Measurements from ENCODE around the gene REXO1. TPM values are rescaled to one million over a fixed set of nuclear protein-coding genes. Genes with fewer than 3 reads are reported as not detected.
A peak's percentile ranks its signal among the peaks of the same experiment; 100 is the strongest.

The REXO1 gene
- total RNA-seq, 2 experiments from 2014 or later = 46.5 to 47.5 TPM

DNA sequence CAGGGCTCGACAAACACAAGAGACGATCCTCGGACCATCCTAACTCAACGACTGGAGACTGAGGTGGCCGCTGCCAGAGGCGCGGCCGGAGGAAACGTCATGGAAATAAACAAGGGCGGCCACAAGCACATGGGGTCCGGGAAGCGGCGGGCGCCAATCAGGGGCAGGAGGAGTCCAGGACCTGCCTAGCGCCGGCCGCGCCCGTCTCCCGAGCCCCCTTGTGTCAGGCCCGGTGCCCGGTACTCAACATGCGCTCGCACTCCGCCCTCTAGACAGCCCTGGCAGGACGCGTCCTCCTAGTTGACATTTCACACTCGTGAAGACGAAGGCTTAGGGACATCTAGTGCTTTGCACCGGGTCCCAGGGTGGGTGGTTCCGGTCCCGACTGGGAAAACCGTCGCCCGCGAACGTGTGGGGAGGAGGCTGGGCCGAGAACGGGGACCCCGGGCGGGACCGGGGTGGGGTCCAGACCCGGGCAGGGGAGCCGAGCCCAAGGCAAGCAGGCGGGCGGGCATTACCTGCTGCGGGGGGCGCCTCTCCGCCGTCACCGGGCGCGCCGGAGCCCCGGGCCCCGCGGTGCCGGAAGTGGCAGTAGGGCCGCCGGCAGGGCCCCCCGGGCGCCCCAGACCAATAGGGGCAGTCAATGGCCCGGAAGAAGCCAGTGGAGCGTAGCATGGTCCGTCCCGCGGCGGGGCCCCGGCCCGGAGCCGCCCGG lies 442 bp downstream of the REXO1 start:
- DNase-seq = peak; percentile 47
- H3K9me3 Mint-ChIP-seq = no peaks in the 10 kb centered on the region
- peak overlapping the region; percentile 88 for H3K27ac Mint-ChIP-seq
- H3K27me3 Mint-ChIP-seq = no peaks in the 10 kb centered on the region
- CTCF ChIA-PET = interaction anchor here (1.1 to 1.9 kb wide), 2 partner anchors 9 to 10 kb away, joined by 4 to 7 read pairs; no protein-coding TSS in a partner anchor
- POLR2A ChIA-PET = interaction anchor here (1.9 to 2.0 kb wide), 2 partner anchors 9 to 10 kb away, joined by 8 to 9 read pairs; no protein-coding TSS in a partner anchor
- H3K36me3 Mint-ChIP-seq (ENCODE audit: low read depth) = no peaks in the 10 kb centered on the region
- peak overlapping the region; percentile 87 for H3K4me3 Mint-ChIP-seq
- peaks cover 48% of the 10 kb centered on the region for H3K4me1 Mint-ChIP-seq

DNA sequence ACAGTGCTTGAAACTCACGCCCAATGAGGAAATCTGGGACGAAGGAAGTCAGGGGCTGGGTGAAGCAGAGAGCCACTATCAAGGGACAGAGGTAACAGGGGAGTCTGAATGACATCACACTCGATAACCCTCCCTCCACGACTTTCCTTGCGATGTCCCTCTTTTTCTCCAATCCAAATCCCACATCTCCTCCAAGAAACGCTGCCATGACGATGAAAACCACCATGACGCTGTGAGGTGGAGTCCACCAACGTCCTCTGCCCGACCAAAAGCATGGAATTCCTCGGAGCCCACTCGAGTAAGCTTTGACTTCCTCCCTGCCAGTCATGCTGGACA lies 967 bp downstream of the REXO1 start:
- ChIA-PET CTCF (interaction anchor here (1.1 to 2.0 kb wide), 2 partner anchors 8 to 10 kb away, joined by 4 to 8 read pairs; no protein-coding TSS in a partner anchor), POLR2A (interaction anchor here (1.9 to 2.0 kb wide), 2 partner anchors 9 to 10 kb away, joined by 8 to 9 read pairs; no protein-coding TSS in a partner anchor)
- Mint-ChIP-seq H3K36me3 (ENCODE audit: low read depth) (no peaks in the 10 kb centered on the region), H3K27me3 (no peaks in the 10 kb centered on the region), H3K27ac (peak overlapping the region; percentile 88), H3K9me3 (no peaks in the 10 kb centered on the region), H3K4me3 (peak overlapping the region; percentile 87), H3K4me1 (peaks cover 47% of the 10 kb centered on the region)
- DNase-seq = no peak

DNA sequence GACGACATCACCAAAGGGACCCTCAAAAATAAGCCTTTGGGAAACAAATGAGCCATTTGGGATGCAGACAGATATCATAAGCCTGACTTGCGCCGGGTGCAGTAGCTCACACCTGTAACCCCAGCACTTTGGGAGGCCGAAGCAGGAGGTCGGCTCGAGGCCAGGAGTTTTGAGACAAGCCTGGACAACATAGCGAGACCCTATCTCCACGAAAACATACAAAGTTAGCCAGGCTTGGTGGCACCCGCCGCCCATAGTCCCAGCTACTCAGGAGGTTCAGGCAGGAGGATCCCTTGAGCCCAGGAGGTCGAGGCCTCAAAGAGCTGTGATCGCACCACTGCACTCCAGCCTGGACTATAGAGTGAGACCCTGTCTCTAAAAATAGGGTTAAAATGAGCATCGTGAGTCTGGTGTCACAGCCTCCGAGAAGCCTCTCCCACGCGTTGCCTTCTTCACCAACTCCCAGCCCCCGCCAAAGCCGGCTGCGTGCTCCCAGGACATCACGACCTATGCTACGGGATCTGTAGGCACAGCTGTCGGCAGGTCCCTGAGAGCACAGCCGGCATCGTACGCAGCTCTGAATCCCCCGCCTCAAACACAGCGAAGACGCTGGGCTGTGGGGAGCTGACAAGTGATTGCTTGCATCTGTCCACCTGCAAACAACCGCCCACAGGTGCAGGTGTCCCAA lies 1.6 kb downstream of the REXO1 start:
- Mint-ChIP-seq H3K4me1 (peaks cover 44% of the 10 kb centered on the region), H3K27me3 (no peaks in the 10 kb centered on the region), H3K36me3 (ENCODE audit: low read depth) (no peaks in the 10 kb centered on the region), H3K4me3 (peak overlapping the region; percentile 87), H3K9me3 (no peaks in the 10 kb centered on the region), H3K27ac (peak overlapping the region; percentile 88)
- ChIA-PET POLR2A (interaction anchor here (1.9 to 2.0 kb wide), 2 partner anchors 9 to 10 kb away, joined by 8 to 9 read pairs; no protein-coding TSS in a partner anchor), CTCF (interaction anchor here (0.6 to 2.0 kb wide), 3 partner anchors 8 to 172 kb away, joined by 3 to 8 read pairs (median 4); no protein-coding TSS in a partner anchor)
- DNase-seq = no peak

DNA sequence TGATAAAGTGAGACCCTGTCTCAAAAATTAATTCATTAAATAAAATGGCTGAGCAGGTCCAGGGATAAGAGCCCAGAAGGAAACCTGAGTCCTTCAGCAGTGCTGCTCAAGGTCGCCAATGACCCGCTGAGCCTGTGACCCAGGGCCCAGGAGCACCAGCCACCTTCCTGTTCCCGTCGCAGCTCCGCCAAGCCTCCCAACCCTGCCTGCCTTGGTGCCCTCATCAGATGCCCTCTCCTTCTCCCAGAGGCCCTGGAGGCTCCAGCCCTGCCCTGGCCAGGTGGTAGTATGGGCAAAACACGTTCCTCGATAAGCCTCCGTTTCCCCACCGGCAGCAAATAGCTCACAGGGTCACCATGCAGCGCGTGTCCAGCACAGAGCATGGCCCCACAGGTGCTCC lies 2.6 kb downstream of the REXO1 start:
- H3K4me1 Mint-ChIP-seq = peaks cover 40% of the 10 kb centered on the region
- POLR2A ChIA-PET = interaction anchor here (1.3 to 2.0 kb wide), 3 partner anchors 8 to 20 kb away, joined by 4 to 9 read pairs (median 8); no protein-coding TSS in a partner anchor
- CTCF ChIA-PET = interaction anchor here (2.0 kb wide), 1 partner anchor 8 kb away, joined by 8 read pairs; no protein-coding TSS in a partner anchor
- H3K9me3 Mint-ChIP-seq = no peaks in the 10 kb centered on the region
- no peak for DNase-seq
- H3K36me3 Mint-ChIP-seq (ENCODE audit: low read depth) = no peaks in the 10 kb centered on the region
- H3K4me3 Mint-ChIP-seq = no peak overlapping the region
- H3K27me3 Mint-ChIP-seq = no peaks in the 10 kb centered on the region
- H3K27ac Mint-ChIP-seq = no peak overlapping the region

DNA sequence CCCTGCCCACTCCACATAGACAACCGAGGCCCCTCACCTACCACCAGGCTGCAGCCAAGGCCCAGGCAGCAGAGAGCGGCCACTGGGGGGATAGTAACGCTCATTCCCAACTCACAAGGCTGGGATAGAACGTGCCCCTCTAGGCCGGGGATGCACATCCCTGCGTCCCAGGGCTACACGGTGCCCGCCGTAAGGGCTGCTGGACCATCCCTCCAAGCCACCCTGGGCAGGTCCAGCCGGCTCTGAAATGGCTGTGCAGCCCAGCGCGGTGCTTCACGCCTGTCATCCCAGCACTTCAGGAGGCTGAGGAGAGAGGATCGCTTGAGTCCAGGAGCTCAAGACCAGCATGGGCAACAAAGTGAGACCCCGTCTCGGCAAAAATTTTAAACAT lies 3.2 kb downstream of the REXO1 start:
- no peak for DNase-seq
- Mint-ChIP-seq H3K36me3 (ENCODE audit: low read depth) (no peaks in the 10 kb centered on the region), H3K4me1 (peaks cover 38% of the 10 kb centered on the region), H3K27me3 (no peaks in the 10 kb centered on the region), H3K27ac (no peak overlapping the region), H3K4me3 (no peak overlapping the region), H3K9me3 (no peaks in the 10 kb centered on the region)
- POLR2A ChIA-PET = interaction anchor here (1.3 kb wide), 1 partner anchor 19 kb away, joined by 4 read pairs; no protein-coding TSS in a partner anchor
- CTCF ChIA-PET = no interaction called here

DNA sequence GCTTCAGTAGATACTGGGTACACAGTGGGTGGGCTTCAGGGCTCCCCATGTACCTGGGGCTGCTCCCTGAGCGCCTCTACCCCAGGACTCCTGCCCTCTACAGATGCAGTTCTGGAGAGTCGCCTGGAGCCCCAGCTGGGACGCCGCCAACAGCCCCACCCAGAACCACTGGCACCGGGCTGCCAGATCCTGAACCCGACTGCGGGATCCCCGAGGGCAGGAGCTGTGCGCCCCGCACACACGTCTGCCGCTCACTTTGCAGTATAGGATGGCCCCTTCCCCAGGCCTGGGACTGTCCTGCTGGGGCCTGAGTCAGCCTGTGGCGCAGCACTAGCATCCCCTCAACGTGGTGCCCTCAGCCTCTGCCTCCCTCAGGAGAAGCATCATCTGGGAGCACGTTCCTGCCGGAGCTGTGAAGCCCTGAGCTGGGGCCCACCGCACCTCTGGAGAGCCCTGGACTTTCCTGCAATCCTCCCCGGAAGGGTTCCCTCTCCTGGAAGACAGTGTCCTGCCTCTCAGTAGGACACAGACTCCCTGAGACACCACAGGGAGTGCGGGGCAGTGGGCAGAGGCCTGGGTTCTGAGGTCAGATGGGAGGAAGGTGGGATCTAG lies 3.7 kb downstream of the REXO1 start:
- CTCF ChIA-PET = no interaction called here
- H3K4me3 Mint-ChIP-seq = no peak overlapping the region
- POLR2A ChIA-PET = interaction anchor here (1.3 kb wide), 1 partner anchor 19 kb away, joined by 4 read pairs; no protein-coding TSS in a partner anchor
- no peaks in the 10 kb centered on the region for H3K9me3 Mint-ChIP-seq
- no peaks in the 10 kb centered on the region for H3K27me3 Mint-ChIP-seq
- no peak overlapping the region for H3K27ac Mint-ChIP-seq
- H3K36me3 Mint-ChIP-seq (ENCODE audit: low read depth) = no peaks in the 10 kb centered on the region
- peaks cover 34% of the 10 kb centered on the region for H3K4me1 Mint-ChIP-seq
- DNase-seq = no peak

DNA sequence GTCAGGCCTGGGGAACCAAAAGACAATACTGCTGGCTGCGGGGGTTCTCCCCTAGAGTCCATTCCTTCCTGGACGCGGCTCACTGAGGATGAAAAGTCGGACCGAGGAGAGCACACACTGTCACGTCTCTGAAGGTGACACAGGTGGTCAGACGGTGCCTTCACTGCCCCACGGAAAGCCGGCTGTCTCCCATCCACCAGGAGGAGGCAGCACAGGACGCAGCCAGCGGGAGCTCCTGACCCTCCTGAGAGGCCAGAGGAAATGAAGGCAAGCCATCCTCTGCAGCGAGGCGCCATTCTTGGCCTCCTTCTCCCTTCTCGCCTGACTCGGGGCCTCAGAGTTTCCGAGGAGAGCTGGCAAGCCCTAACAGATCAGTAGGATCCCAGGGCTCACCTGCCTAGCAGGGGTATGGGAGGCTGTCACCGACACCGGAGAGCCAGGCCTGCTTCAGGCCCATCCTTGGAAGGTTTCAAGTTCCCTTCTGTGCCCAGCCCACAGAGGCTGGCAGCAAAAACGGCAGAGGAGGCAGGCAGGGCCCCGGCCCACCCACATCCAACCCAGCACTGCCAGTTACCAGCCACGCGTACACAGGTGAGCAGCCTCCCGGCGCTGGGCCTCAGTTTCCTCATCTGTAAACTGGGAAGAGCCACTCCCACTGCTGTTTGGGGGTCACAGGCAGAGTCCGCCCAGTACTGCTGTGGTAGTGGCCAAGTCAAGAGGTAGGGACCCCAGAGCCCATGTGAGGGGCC lies 4.5 kb downstream of the REXO1 start:
- Mint-ChIP-seq H3K4me1 (peaks cover 28% of the 10 kb centered on the region), H3K4me3 (no peak overlapping the region), H3K27me3 (no peaks in the 10 kb centered on the region), H3K9me3 (no peaks in the 10 kb centered on the region), H3K36me3 (ENCODE audit: low read depth) (no peaks in the 10 kb centered on the region), H3K27ac (no peak overlapping the region)
- DNase-seq = no peak
- ChIA-PET CTCF (no interaction called here), POLR2A (no interaction called here)

DNA sequence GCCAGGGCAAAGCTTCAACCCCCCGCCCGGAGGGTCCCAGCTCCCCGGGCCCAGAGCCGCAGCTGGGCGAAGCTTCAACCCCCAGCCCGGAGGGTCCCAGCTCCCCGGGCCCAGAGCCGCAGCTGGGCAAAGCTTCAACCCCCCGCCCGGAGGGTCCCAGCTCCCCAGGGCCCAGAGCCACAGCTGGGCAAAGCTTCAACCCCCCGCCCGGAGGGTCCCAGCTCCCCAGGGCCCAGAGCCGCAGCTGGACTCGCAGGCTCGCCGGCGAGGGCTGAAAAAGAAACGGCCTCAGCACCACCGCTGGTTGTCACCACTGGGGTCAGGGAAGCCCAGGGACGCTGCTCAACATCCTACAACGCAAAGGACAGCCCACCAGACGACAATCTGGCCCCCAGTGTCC lies 5.2 kb downstream of the REXO1 start:
- Mint-ChIP-seq H3K27me3 (no peaks in the 10 kb centered on the region), H3K36me3 (ENCODE audit: low read depth) (no peaks in the 10 kb centered on the region), H3K27ac (no peak overlapping the region), H3K9me3 (no peaks in the 10 kb centered on the region), H3K4me1 (peaks cover 25% of the 10 kb centered on the region), H3K4me3 (no peak overlapping the region)
- CTCF ChIA-PET = no interaction called here
- POLR2A ChIA-PET = no interaction called here
- DNase-seq = no peak

DNA sequence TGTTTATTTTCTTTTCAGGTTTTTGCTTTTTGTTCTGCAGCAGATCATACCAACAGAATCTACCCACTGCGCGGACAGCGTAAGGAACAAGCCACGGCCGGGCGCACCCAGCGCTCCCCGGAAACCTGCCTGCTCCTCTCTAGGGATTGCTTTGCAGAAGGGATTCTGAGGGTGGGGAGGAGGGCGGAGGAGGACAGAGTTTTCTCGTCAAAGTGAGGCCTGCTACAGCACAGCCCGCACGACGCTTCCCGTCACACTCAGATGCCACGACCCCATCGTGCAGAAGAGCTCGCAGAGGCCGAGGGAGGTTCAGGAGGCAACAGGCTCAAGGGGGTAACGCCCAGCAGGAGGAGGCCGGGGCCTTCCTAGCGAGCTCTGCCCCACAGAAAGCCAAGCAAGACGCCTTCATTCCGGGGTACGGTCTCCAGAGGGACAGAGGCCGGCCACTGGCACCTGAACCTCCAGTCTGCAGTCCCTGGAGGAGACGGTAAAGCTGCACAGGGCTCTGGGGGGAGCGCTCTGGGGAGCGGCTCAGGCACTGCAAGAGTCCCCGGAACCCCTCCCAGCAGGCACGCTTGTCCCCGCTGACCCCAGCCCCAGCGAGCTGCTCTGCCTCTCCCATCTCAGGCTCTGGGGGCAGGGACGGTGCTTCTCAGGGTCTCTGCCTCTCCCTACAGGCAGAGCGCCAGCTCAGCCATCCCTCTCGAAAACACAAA lies 6.9 kb downstream of the REXO1 start:
- peaks cover 13% of the 10 kb centered on the region for H3K4me1 Mint-ChIP-seq
- H3K4me3 Mint-ChIP-seq = no peak overlapping the region
- H3K27ac Mint-ChIP-seq = no peak overlapping the region
- DNase-seq = no peak
- no peaks in the 10 kb centered on the region for H3K9me3 Mint-ChIP-seq
- no peaks in the 10 kb centered on the region for H3K36me3 Mint-ChIP-seq (ENCODE audit: low read depth)
- H3K27me3 Mint-ChIP-seq = no peaks in the 10 kb centered on the region
- CTCF ChIA-PET = interaction anchor here (2.2 kb wide), 1 partner anchor 16 kb away, joined by 7 read pairs; no protein-coding TSS in a partner anchor
- POLR2A ChIA-PET = no interaction called here

DNA sequence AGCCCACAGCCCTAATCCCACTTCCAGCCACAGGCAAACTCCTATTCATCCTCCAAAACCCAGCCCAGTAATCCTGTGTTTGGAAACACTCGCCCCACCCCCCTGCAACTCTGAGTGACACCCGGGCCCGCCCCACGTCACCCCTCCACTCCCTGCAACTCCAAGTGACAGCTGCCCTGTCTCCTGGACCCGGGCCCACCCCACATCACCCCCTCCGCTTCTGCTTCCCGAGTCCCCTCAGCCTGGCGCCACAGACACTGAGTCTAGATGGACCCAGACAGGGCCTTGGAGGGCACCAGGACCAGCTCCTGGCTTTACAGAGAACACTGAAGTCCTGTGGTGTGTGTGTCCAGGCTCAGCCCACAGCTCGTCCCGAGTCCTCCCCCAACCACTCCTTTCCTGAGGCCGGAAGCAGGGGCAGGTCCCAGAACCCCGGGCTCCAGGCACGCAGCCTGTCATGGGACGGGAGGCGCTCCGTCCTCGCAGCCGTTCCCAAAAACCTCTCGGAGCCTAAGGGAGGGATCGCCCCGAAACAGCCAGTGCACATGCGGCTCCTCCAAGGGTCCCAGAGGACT lies 7.7 kb downstream of the REXO1 start:
- ChIA-PET CTCF (interaction anchor here (2.2 kb wide), 1 partner anchor 15 kb away, joined by 7 read pairs; no protein-coding TSS in a partner anchor), POLR2A (no interaction called here)
- H3K27me3 Mint-ChIP-seq = no peaks in the 10 kb centered on the region
- H3K4me3 Mint-ChIP-seq = no peak overlapping the region
- no peaks in the 10 kb centered on the region for H3K36me3 Mint-ChIP-seq (ENCODE audit: low read depth)
- H3K4me1 Mint-ChIP-seq = peaks cover 6% of the 10 kb centered on the region
- H3K27ac Mint-ChIP-seq = no peak overlapping the region
- no peaks in the 10 kb centered on the region for H3K9me3 Mint-ChIP-seq
- no peak for DNase-seq

DNA sequence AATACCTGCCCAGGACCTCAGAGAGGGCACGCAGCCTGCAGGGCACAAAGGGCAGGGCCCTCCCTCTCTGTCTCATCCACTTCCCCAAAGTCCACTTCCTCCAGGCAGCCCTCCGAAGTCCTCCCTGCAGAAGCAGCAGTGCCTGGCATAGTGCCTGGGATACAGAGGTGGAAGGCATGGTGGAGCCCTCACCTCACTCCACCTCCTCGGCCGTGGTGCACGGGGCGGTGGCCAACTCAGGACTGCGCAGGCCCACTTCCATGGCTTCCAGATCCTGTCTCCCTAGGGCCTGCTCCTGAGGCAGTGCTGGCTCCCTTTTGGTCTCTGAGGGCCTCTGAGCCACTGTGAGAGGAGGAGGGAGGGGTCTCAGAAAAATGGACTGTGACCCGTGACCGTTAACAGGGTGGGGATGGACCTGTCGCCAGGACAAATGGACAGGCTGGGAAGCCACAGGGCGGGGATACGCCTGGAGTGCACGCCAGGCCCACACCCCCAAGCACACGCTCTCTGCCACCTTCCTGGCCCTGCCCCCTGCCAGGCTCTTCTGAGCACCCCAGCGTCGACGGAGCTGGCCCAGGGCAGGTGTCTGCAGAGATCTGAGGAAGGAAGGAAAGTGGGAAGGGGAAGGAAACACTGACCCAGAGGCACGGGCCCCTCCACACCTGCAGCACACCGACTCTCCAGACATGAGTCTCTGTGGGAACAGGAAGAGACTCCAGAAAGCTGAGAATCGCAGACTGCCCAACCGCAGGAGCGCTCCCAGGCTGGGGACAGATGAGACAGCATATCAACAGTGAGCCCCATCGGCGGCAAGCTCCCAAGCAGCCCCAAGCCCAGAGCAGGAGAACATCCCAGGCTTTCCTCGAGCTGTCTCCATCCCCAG lies 8.4 kb downstream of the REXO1 start:
- Mint-ChIP-seq H3K4me3 (no peak overlapping the region), H3K36me3 (ENCODE audit: low read depth) (no peaks in the 10 kb centered on the region), H3K27ac (no peak overlapping the region), H3K9me3 (no peaks in the 10 kb centered on the region), H3K27me3 (no peaks in the 10 kb centered on the region), H3K4me1 (peaks cover 6% of the 10 kb centered on the region)
- ChIA-PET POLR2A (no interaction called here), CTCF (interaction anchor here (2.2 to 3.1 kb wide), 2 partner anchors 14 kb away, joined by 7 to 20 read pairs; no protein-coding TSS in a partner anchor)
- DNase-seq = no peak
